ENCODE results near the gene SLC10A3.

GRCh38 chrX:154516656-154517100, 26.2 kb upstream of the SLC10A3 start:
- no peak for TF ChIP-seq ZNF157 (tag by site-specific recombination; IDR thresholded peaks at IDR 0.05)
- TF ChIP-seq CTCF (tag by site-specific recombination; IDR thresholded peaks at IDR 0.05): no peak
- TF ChIP-seq ZNF324 (tag by site-specific recombination; IDR thresholded peaks at IDR 0.05): no peak
- 0 out of 2 replicates have a peak, but pooled peaks have one; percentile 5 for TF ChIP-seq ZBTB8A (tag by site-specific recombination; IDR thresholded peaks at IDR 0.05)

All from HEK293 (cell line).